ENCODE measurements around the gene IKZF2.
"Not testable (repeated sequence)": the region's sequence is repeated elsewhere in the genome, so short reads cannot be mapped to it uniquely, and the experiment has no call there.

IKZF2 gene

GRCh38 chr2:213020913-213021312 is 130.5 kb downstream of the IKZF2 start:
- not testable (repeated sequence) for H3K4me1 ChIP-seq (ENCODE audit: control insufficient read depth, insufficient read depth, low read length); H3K9me3 ChIP-seq (ENCODE audit: control insufficient read depth, low read length); H3K36me3 ChIP-seq (ENCODE audit: control insufficient read depth, insufficient read depth, low read length); H3K27me3 ChIP-seq (ENCODE audit: control insufficient read depth, insufficient read depth, low read length, poor library complexity, severe bottlenecking); H3K27ac ChIP-seq (ENCODE audit: insufficient read depth, low read depth, low read length, poor library complexity, severe bottlenecking); H3K4me3 ChIP-seq (ENCODE audit: insufficient read depth, low read depth, low read length)
- 84 to 94% methylated on average over 6 of the region's 6 CpGs for WGBS, 2 experiments

GRCh38 chr2:213020268-213020667 is 131.1 kb downstream of the IKZF2 start:
- no peaks in the 10 kb centered on the region for H3K27me3 ChIP-seq (ENCODE audit: control insufficient read depth, insufficient read depth, low read length, poor library complexity, severe bottlenecking)
- no peak overlapping the region for H3K27ac ChIP-seq (ENCODE audit: insufficient read depth, low read depth, low read length, poor library complexity, severe bottlenecking)
- H3K9me3 ChIP-seq (ENCODE audit: control insufficient read depth, low read length) = no peaks in the 10 kb centered on the region
- no peak overlapping the region for H3K4me3 ChIP-seq (ENCODE audit: insufficient read depth, low read depth, low read length)
- WGBS, 2 experiments = 93 to 99% methylated on average over 3 of the region's 3 CpGs
- H3K36me3 ChIP-seq (ENCODE audit: control insufficient read depth, insufficient read depth, low read length) = no peaks in the 10 kb centered on the region
- no peaks in the 10 kb centered on the region for H3K4me1 ChIP-seq (ENCODE audit: control insufficient read depth, insufficient read depth, low read length)

- Histone ChIP-seq H3K4me1 (ENCODE audit: control insufficient read depth, insufficient read depth, low read length) (no peaks in the 10 kb centered on the region), H3K9me3 (ENCODE audit: control insufficient read depth, low read length) (no peaks in the 10 kb centered on the region), H3K27me3 (ENCODE audit: control insufficient read depth, insufficient read depth, low read length, poor library complexity, severe bottlenecking) (no peaks in the 10 kb centered on the region), H3K4me3 (ENCODE audit: insufficient read depth, low read depth, low read length) (no peak overlapping the region), H3K36me3 (ENCODE audit: control insufficient read depth, insufficient read depth, low read length) (no peaks in the 10 kb centered on the region), H3K27ac (ENCODE audit: insufficient read depth, low read depth, low read length, poor library complexity, severe bottlenecking) (no peak overlapping the region)
- no CpG with 5 or more reads among the region's 2 CpGs for WGBS, 2 experiments
These were observed 132.0 kb downstream of the IKZF2 start for GRCh38 chr2:213019368-213019767.

GRCh38 chr2:213018340-213018901 is 133.0 kb downstream of the IKZF2 start:
- Histone ChIP-seq H3K27ac (ENCODE audit: insufficient read depth, low read depth, low read length, poor library complexity, severe bottlenecking) (no peak overlapping the region), H3K9me3 (ENCODE audit: control insufficient read depth, low read length) (no peaks in the 10 kb centered on the region), H3K4me1 (ENCODE audit: control insufficient read depth, insufficient read depth, low read length) (no peaks in the 10 kb centered on the region), H3K4me3 (ENCODE audit: insufficient read depth, low read depth, low read length) (no peak overlapping the region), H3K27me3 (ENCODE audit: control insufficient read depth, insufficient read depth, low read length, poor library complexity, severe bottlenecking) (no peaks in the 10 kb centered on the region), H3K36me3 (ENCODE audit: control insufficient read depth, insufficient read depth, low read length) (no peaks in the 10 kb centered on the region)

GRCh38 chr2:213017404-213017803 is 134.0 kb downstream of the IKZF2 start:
- H3K36me3 ChIP-seq (ENCODE audit: control insufficient read depth, insufficient read depth, low read length) = no peaks in the 10 kb centered on the region
- WGBS, 2 experiments = 71 to 100% methylated on average over 1 of the region's 1 CpG
- H3K9me3 ChIP-seq (ENCODE audit: control insufficient read depth, low read length) = no peaks in the 10 kb centered on the region
- H3K4me1 ChIP-seq (ENCODE audit: control insufficient read depth, insufficient read depth, low read length) = no peaks in the 10 kb centered on the region
- H3K27me3 ChIP-seq (ENCODE audit: control insufficient read depth, insufficient read depth, low read length, poor library complexity, severe bottlenecking) = no peaks in the 10 kb centered on the region
- H3K27ac ChIP-seq (ENCODE audit: insufficient read depth, low read depth, low read length, poor library complexity, severe bottlenecking) = no peak overlapping the region
- H3K4me3 ChIP-seq (ENCODE audit: insufficient read depth, low read depth, low read length) = no peak overlapping the region

GRCh38 chr2:213016984-213017351 is 134.4 kb downstream of the IKZF2 start:
- no peaks in the 10 kb centered on the region for H3K27me3 ChIP-seq (ENCODE audit: control insufficient read depth, insufficient read depth, low read length, poor library complexity, severe bottlenecking)
- H3K9me3 ChIP-seq (ENCODE audit: control insufficient read depth, low read length) = no peaks in the 10 kb centered on the region
- 91 to 97% methylated on average over 4 of the region's 4 CpGs for WGBS, 2 experiments
- no peak overlapping the region for H3K4me3 ChIP-seq (ENCODE audit: insufficient read depth, low read depth, low read length)
- H3K27ac ChIP-seq (ENCODE audit: insufficient read depth, low read depth, low read length, poor library complexity, severe bottlenecking) = no peak overlapping the region
- H3K4me1 ChIP-seq (ENCODE audit: control insufficient read depth, insufficient read depth, low read length) = no peaks in the 10 kb centered on the region
- no peaks in the 10 kb centered on the region for H3K36me3 ChIP-seq (ENCODE audit: control insufficient read depth, insufficient read depth, low read length)

- H3K27me3 ChIP-seq (ENCODE audit: control insufficient read depth, insufficient read depth, low read length, poor library complexity, severe bottlenecking) = no peaks in the 10 kb centered on the region
- no peak overlapping the region for H3K27ac ChIP-seq (ENCODE audit: insufficient read depth, low read depth, low read length, poor library complexity, severe bottlenecking)
- no peak overlapping the region for H3K4me3 ChIP-seq (ENCODE audit: insufficient read depth, low read depth, low read length)
- no peaks in the 10 kb centered on the region for H3K9me3 ChIP-seq (ENCODE audit: control insufficient read depth, low read length)
- H3K4me1 ChIP-seq (ENCODE audit: control insufficient read depth, insufficient read depth, low read length) = no peaks in the 10 kb centered on the region
- 95 to 96% methylated on average over 3 of the region's 3 CpGs for WGBS, 2 experiments
- H3K36me3 ChIP-seq (ENCODE audit: control insufficient read depth, insufficient read depth, low read length) = no peaks in the 10 kb centered on the region
These were observed 135.0 kb downstream of the IKZF2 start for GRCh38 chr2:213016166-213016983.

GRCh38 chr2:213015387-213016165 is 135.8 kb downstream of the IKZF2 start:
- Histone ChIP-seq H3K4me1 (ENCODE audit: control insufficient read depth, insufficient read depth, low read length) (no peaks in the 10 kb centered on the region), H3K9me3 (ENCODE audit: control insufficient read depth, low read length) (no peaks in the 10 kb centered on the region), H3K36me3 (ENCODE audit: control insufficient read depth, insufficient read depth, low read length) (no peaks in the 10 kb centered on the region), H3K27ac (ENCODE audit: insufficient read depth, low read depth, low read length, poor library complexity, severe bottlenecking) (no peak overlapping the region), H3K4me3 (ENCODE audit: insufficient read depth, low read depth, low read length) (no peak overlapping the region), H3K27me3 (ENCODE audit: control insufficient read depth, insufficient read depth, low read length, poor library complexity, severe bottlenecking) (no peaks in the 10 kb centered on the region)
- 95 to 99% methylated on average over 5 to 7 of the region's 7 CpGs for WGBS, 2 experiments

GRCh38 chr2:213013979-213014378 is 137.4 kb downstream of the IKZF2 start:
- WGBS, 2 experiments = 91 to 100% methylated on average over 1 of the region's 2 CpGs
- no peaks in the 10 kb centered on the region for H3K27me3 ChIP-seq (ENCODE audit: control insufficient read depth, insufficient read depth, low read length, poor library complexity, severe bottlenecking)
- no peaks in the 10 kb centered on the region for H3K9me3 ChIP-seq (ENCODE audit: control insufficient read depth, low read length)
- no peaks in the 10 kb centered on the region for H3K4me1 ChIP-seq (ENCODE audit: control insufficient read depth, insufficient read depth, low read length)
- no peak overlapping the region for H3K27ac ChIP-seq (ENCODE audit: insufficient read depth, low read depth, low read length, poor library complexity, severe bottlenecking)
- H3K36me3 ChIP-seq (ENCODE audit: control insufficient read depth, insufficient read depth, low read length) = no peaks in the 10 kb centered on the region
- no peak overlapping the region for H3K4me3 ChIP-seq (ENCODE audit: insufficient read depth, low read depth, low read length)

- Histone ChIP-seq H3K27me3 (ENCODE audit: control insufficient read depth, insufficient read depth, low read length, poor library complexity, severe bottlenecking) (no peaks in the 10 kb centered on the region), H3K4me3 (ENCODE audit: insufficient read depth, low read depth, low read length) (no peak overlapping the region), H3K4me1 (ENCODE audit: control insufficient read depth, insufficient read depth, low read length) (no peaks in the 10 kb centered on the region), H3K27ac (ENCODE audit: insufficient read depth, low read depth, low read length, poor library complexity, severe bottlenecking) (no peak overlapping the region), H3K36me3 (ENCODE audit: control insufficient read depth, insufficient read depth, low read length) (no peaks in the 10 kb centered on the region), H3K9me3 (ENCODE audit: control insufficient read depth, low read length) (no peaks in the 10 kb centered on the region)
- WGBS, 2 experiments = 89 to 95% methylated on average over 1 of the region's 1 CpG
These were observed 139.9 kb downstream of the IKZF2 start for GRCh38 chr2:213011505-213011904.
